ENCODE results near the gene BCAR1.

DNA sequence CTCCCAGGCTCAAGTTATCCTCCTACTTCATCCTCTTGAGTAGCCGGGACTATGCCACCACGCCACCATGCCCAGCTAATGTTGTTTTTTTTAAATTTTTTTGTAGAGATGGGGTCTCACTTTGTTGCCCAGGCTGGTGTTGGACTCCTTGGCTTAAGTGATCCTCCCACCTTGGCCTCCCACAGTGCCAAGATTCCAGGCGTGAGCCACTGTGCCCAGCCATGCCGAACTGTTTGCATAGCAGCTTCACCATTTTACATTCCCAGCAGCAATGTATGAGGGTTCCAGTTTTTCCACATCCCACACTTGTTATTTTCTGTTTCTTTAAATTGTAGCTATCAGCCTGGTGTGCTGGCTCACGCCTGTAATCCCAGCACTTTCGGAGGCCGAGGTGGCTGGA lies 34.8 kb downstream of the BCAR1 start:
- TF ChIP-seq, protein P1, sequence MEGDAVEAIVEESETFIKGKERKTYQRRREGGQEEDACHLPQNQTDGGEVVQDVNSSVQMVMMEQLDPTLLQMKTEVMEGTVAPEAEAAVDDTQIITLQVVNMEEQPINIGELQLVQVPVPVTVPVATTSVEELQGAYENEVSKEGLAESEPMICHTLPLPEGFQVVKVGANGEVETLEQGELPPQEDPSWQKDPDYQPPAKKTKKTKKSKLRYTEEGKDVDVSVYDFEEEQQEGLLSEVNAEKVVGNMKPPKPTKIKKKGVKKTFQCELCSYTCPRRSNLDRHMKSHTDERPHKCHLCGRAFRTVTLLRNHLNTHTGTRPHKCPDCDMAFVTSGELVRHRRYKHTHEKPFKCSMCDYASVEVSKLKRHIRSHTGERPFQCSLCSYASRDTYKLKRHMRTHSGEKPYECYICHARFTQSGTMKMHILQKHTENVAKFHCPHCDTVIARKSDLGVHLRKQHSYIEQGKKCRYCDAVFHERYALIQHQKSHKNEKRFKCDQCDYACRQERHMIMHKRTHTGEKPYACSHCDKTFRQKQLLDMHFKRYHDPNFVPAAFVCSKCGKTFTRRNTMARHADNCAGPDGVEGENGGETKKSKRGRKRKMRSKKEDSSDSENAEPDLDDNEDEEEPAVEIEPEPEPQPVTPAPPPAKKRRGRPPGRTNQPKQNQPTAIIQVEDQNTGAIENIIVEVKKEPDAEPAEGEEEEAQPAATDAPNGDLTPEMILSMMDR (conservative IDR thresholded peaks at IDR 0.05): no peak
- no peak for TF ChIP-seq ZFX (IDR thresholded peaks at IDR 0.05)
